Lower leg skin (tissue), 3 donors: ENCODE measurements around the gene CCDC190.

ENCODE experiments used
- POLR2A ChIP-seq, 2 donors: fragments of 450-650 bp; IDR thresholded peaks; one replicate each; pipeline ENCODE4 v1.6.1; 2016 to 2017; ENCODE audit warnings: antibody characterized with exemption in 2 of 2, mild to moderate bottlenecking in 1 of 2, moderate library complexity in 1 of 2
- TF ChIP-seq, protein P1 (sequence below), 3 donors: fragments of 450-650 bp; IDR thresholded peaks; one replicate each; pipeline ENCODE4 v1.5.1; 2016; ENCODE audit warnings: antibody characterized with exemption in 3 of 3, mild to moderate bottlenecking in 3 of 3, moderate library complexity in 2 of 3

DNA sequence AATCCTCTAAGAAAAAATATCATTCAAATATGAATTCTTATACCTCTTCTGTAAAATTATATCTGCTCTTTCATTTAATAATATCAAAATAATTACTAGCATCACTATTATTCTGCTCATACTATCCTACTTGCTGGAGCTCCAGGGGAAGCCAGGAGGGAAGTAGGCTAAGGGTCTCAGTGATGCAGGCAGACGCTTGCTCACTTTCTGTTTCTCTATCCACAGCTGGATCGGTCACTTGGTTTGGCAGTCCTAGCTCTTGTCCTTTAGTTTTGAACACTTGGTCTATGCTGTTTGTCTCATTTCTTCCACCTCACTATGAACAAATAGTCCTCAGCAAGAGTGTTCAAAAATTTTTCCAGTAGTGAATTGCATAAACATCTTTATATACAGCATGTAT lies 11.3 kb downstream of the CCDC190 start:
- TF ChIP-seq, protein P1, sequence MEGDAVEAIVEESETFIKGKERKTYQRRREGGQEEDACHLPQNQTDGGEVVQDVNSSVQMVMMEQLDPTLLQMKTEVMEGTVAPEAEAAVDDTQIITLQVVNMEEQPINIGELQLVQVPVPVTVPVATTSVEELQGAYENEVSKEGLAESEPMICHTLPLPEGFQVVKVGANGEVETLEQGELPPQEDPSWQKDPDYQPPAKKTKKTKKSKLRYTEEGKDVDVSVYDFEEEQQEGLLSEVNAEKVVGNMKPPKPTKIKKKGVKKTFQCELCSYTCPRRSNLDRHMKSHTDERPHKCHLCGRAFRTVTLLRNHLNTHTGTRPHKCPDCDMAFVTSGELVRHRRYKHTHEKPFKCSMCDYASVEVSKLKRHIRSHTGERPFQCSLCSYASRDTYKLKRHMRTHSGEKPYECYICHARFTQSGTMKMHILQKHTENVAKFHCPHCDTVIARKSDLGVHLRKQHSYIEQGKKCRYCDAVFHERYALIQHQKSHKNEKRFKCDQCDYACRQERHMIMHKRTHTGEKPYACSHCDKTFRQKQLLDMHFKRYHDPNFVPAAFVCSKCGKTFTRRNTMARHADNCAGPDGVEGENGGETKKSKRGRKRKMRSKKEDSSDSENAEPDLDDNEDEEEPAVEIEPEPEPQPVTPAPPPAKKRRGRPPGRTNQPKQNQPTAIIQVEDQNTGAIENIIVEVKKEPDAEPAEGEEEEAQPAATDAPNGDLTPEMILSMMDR (IDR thresholded peaks at IDR 0.05) = no peak
- no peak for TF ChIP-seq POLR2A (IDR thresholded peaks at IDR 0.05)
